Upper lobe of left lung (tissue), 6 donors: ENCODE measurements around the gene RNF224. TPM values are rescaled to one million over a fixed set of nuclear protein-coding genes. Genes with fewer than 3 reads are reported as not detected.

Experiments used
- ATAC-seq, 2 donors: fragments of 200-7000 bp; cut with Tn5 transposase; one replicate each; pipeline ENCODE4 v1.9.1; 2022; ENCODE audit warnings: mild to moderate bottlenecking in 2 of 2, moderate library complexity in 2 of 2; ENCODE audit not compliant: low FRiP score in 2 of 2
- DNase-seq, 2 donors: peaks; one replicate each; pipeline ENCODE4 v3.0.0-alpha.2; 2019 to 2020
- H3K27ac ChIP-seq, 4 donors: fragments of 200-600 bp; sonication (generic); one replicate each; pipeline ENCODE4 v1.5.1; 2016 to 2019
- H3K27me3 ChIP-seq, 4 donors: fragments of 200-600 bp; sonication (generic); one replicate each; pipeline ENCODE4 v1.5.1; 2017 to 2019
- H3K36me3 ChIP-seq, 4 donors: fragments of 200-600 bp; sonication (generic); one replicate each; pipeline ENCODE4 v1.5.1; 2016 to 2019
- H3K4me1 ChIP-seq, 4 donors: fragments of 200-600 bp; sonication (generic); one replicate each; pipeline ENCODE4 v1.5.1; 2018 to 2019
- H3K4me3 ChIP-seq, 4 donors: fragments of 200-600 bp; sonication (generic); one replicate each; pipeline ENCODE4 v1.5.1; 2017 to 2019; ENCODE audit warnings: mild to moderate bottlenecking in 2 of 4, moderate library complexity in 1 of 4
- H3K9me3 ChIP-seq, 4 donors: fragments of 200-600 bp; sonication (generic); one replicate each; pipeline ENCODE4 v1.5.1; 2018 to 2019
- EP300 ChIP-seq, 4 donors: sonication (generic); formaldehyde crosslinking; IDR thresholded peaks; one replicate each; pipeline ENCODE4 v1.5.1; 2017; ENCODE audit warnings: antibody characterized with exemption in 4 of 4, control low read depth in 2 of 4
- POLR2A ChIP-seq, 4 donors: fragments of 450-650 bp; IDR thresholded peaks; one replicate each; pipeline ENCODE4 v1.5.1; 2016 to 2017; ENCODE audit warnings: antibody characterized with exemption in 4 of 4, mild to moderate bottlenecking in 2 of 4
- POLR2AphosphoS5 ChIP-seq, 2 donors: sonication (generic); formaldehyde crosslinking; IDR thresholded peaks; one replicate each; pipeline ENCODE4 v1.5.1; 2017; ENCODE audit warnings: antibody characterized with exemption in 2 of 2
- WGBS, 2 donors: methylation state at CpG; one replicate each; pipeline ENCODE4 v1.1.5; 2017 to 2018; 5-methylcytosine and 5-hydroxymethylcytosine counted together
- total RNA-seq, 6 donors: library from RNA; depleted of rRNA in 4 of 6; stranded (reverse); fragments of >200 nt in 4 of 6; gene quantifications; one replicate each; pipeline versions ENCODE4 v1.1.0 to v1.2.1, GENCODE V29; 2016 to 2021
- TF ChIP-seq, protein P1 (sequence below), 6 experiments: fragments of 450-650 bp in 4 of 6; fragments of 200-600 bp in 2 of 6; sonication (generic) in 2 of 6; IDR thresholded peaks; one replicate each; pipeline ENCODE4 v1.5.1; 2016 to 2019; ENCODE audit warnings: antibody characterized with exemption in 6 of 6
- donor health status: DM: no; HTN: no; CAD: no; lungs with moderate emphysema.
- donor health status: DM: no; HTN: yes; CAD: no; lungs with severe emphysema.

Gene RNF224
- total RNA-seq, 6 donors from 2014 or later = 0.46 to 0.59 (median 0.57) TPM; not detected in 3

DNA sequence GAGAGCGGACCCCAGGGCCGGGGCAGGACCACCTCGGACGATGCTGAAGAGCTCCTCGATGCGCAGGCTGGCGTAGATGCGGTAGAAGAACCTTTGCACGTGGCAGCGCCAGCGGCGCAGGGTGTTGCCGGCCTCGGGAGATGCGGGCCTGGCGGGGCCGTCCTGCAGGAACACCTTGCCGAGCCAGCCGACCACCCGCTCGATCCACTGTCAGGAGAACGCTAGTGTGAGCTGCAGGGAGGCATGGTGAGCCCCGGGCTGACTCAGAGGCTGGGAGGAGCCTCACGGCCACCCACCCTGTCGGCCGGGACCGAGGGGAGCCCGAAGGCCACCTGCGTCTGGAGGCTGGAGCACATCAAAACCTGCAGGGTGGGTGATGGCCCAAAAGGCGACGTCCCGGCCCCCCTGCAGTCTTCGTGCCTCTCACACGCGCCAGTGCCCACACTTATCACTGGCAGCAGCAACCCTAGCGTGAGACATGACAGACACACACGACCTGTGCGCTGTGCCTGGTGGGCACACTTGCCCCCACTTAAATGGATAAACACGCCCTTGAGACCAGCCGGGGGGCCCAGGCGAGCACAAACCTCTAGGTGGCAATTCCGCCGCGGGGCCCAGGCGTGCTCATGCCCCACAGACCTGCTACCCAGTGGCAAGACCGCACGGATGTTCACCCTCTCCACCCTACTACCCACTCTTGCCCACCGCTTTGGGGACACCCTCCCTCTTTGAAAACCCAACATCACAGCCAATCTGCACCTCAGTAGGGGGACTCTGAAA, 42.2 kb upstream of the RNF224 start:
- Histone ChIP-seq H3K4me1 (peaks cover 28 to 43% (median 29%) of the 10 kb centered on the region in 4 donors), H3K27me3 (no peaks in the 10 kb centered on the region), H3K4me3 (no peak overlapping the region), H3K9me3 (no peaks in the 10 kb centered on the region), H3K27ac (no peak overlapping the region), H3K36me3 (peaks cover 28 to 77% (median 68%) of the 10 kb centered on the region in 4 donors)
- 96 to 97% methylated on average over 39 to 42 of the region's 48 CpGs for WGBS, 2 donors
- peak in 1 of 2 donors; percentile 82 for DNase-seq
- TF ChIP-seq POLR2A (IDR thresholded peaks at IDR 0.05) (no peak), EP300 (IDR thresholded peaks at IDR 0.05) (no peak), POLR2AphosphoS5 (IDR thresholded peaks at IDR 0.05) (no peak)
- TF ChIP-seq, protein P1, sequence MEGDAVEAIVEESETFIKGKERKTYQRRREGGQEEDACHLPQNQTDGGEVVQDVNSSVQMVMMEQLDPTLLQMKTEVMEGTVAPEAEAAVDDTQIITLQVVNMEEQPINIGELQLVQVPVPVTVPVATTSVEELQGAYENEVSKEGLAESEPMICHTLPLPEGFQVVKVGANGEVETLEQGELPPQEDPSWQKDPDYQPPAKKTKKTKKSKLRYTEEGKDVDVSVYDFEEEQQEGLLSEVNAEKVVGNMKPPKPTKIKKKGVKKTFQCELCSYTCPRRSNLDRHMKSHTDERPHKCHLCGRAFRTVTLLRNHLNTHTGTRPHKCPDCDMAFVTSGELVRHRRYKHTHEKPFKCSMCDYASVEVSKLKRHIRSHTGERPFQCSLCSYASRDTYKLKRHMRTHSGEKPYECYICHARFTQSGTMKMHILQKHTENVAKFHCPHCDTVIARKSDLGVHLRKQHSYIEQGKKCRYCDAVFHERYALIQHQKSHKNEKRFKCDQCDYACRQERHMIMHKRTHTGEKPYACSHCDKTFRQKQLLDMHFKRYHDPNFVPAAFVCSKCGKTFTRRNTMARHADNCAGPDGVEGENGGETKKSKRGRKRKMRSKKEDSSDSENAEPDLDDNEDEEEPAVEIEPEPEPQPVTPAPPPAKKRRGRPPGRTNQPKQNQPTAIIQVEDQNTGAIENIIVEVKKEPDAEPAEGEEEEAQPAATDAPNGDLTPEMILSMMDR (IDR thresholded peaks at IDR 0.05) = no peak
- no peak for ATAC-seq

DNA sequence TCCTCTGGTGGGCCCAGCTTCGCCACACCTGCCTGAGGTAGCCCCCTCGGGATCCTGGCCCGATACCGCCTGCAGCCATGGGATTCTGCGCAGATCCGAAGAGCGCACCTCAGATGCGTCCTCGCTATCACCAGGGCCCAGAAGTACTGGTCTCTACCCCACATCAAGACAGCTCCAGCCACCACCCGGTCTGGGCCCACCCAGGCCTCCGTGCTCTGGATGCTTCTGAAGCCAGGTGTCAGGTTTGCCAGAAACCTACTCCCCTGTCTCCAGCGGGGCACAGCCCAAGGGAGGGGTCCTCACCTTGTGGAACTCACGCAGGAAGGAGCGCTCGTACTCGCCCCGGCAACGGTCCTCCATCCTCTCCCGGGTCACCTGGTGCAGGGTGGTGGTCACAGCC, 41.4 kb upstream of the RNF224 start:
- WGBS, 2 donors = 97% methylated on average over 19 of the region's 19 CpGs; no CpG with 5 or more reads in 1 of the 2 donors
- ATAC-seq (no peak), DNase-seq (peak in 1 of 2 donors; percentile 71)
- no peak overlapping the region for H3K27ac ChIP-seq
- no peaks in the 10 kb centered on the region for H3K27me3 ChIP-seq
- peak overlapping the region in 1 of 4 donors; percentile 84 for H3K4me3 ChIP-seq
- H3K9me3 ChIP-seq = no peaks in the 10 kb centered on the region
- H3K36me3 ChIP-seq = peaks cover 20 to 77% (median 66%) of the 10 kb centered on the region in 4 donors
- H3K4me1 ChIP-seq = peaks cover 35 to 51% (median 37%) of the 10 kb centered on the region in 4 donors
- no peak for TF ChIP-seq POLR2A (IDR thresholded peaks at IDR 0.05)
- TF ChIP-seq, protein P1 (IDR thresholded peaks at IDR 0.05) = no peak
- no peak for TF ChIP-seq POLR2AphosphoS5 (IDR thresholded peaks at IDR 0.05)
- no peak for TF ChIP-seq EP300 (IDR thresholded peaks at IDR 0.05)

DNA sequence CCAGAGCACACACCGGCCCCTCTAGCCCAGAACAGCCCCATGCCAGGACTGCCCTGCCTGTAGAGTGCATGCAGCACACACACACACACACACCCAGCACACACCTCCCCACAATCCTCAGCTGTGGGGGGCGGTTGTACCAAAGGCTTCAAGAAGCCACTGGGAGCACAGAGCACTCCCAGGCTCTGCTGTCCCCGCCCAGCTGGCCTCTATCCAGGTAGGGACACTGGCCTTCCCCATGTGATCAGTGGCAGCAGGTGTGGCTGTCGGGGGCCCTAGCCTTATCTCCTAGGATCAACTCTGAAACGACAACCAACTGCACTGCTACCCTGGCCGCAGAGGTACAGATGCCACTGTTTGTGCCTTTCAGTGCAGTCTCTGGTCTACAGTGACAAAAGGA, 40.9 kb upstream of the RNF224 start:
- DNase-seq (no peak), ATAC-seq (no peak)
- 84 to 93% methylated on average over 2 to 5 of the region's 6 CpGs for WGBS, 2 donors
- Histone ChIP-seq H3K27me3 (no peaks in the 10 kb centered on the region), H3K4me1 (peaks cover 35 to 51% (median 37%) of the 10 kb centered on the region in 4 donors), H3K4me3 (peak overlapping the region in 1 of 4 donors; percentile 84), H3K27ac (no peak overlapping the region), H3K36me3 (peaks cover 20 to 77% (median 63%) of the 10 kb centered on the region in 4 donors), H3K9me3 (no peaks in the 10 kb centered on the region)
- TF ChIP-seq, protein P1 (IDR thresholded peaks at IDR 0.05) = no peak
- no peak for TF ChIP-seq POLR2AphosphoS5 (IDR thresholded peaks at IDR 0.05)
- no peak for TF ChIP-seq POLR2A (IDR thresholded peaks at IDR 0.05)
- no peak for TF ChIP-seq EP300 (IDR thresholded peaks at IDR 0.05)

GRCh38 chr9:137187386-137187785, 39.9 kb upstream of the RNF224 start:
- DNase-seq = peak in 1 of 2 donors; percentile 55
- H3K36me3 ChIP-seq = peaks cover 20 to 77% (median 57%) of the 10 kb centered on the region in 4 donors
- 84 to 88% methylated on average over 12 to 15 of the region's 15 CpGs for WGBS, 2 donors
- H3K27me3 ChIP-seq = no peaks in the 10 kb centered on the region
- no peak for TF ChIP-seq EP300 (IDR thresholded peaks at IDR 0.05)
- no peak for TF ChIP-seq POLR2AphosphoS5 (IDR thresholded peaks at IDR 0.05)
- TF ChIP-seq POLR2A (IDR thresholded peaks at IDR 0.05) = no peak
- TF ChIP-seq, protein P1 (IDR thresholded peaks at IDR 0.05) = no peak
- peak overlapping the region; percentile 76 to 100 (median 86) for H3K4me3 ChIP-seq
- H3K4me1 ChIP-seq = peaks cover 35 to 51% (median 37%) of the 10 kb centered on the region in 4 donors
- H3K9me3 ChIP-seq = no peaks in the 10 kb centered on the region
- H3K27ac ChIP-seq = peak overlapping the region in 1 of 4 donors; percentile 95
- ATAC-seq = no peak
